HG02610 (cell line): ENCODE results near the gene PHF21B.

Source experiments
- ATAC-seq: cut with Tn5 transposase; IDR thresholded peaks from one replicate; pipeline ENCODE4 v1.9.1; 2021; ENCODE audit warnings: mild to moderate bottlenecking, moderate library complexity; ENCODE audit not compliant: unreplicated experiment

Gene PHF21B

DNA sequence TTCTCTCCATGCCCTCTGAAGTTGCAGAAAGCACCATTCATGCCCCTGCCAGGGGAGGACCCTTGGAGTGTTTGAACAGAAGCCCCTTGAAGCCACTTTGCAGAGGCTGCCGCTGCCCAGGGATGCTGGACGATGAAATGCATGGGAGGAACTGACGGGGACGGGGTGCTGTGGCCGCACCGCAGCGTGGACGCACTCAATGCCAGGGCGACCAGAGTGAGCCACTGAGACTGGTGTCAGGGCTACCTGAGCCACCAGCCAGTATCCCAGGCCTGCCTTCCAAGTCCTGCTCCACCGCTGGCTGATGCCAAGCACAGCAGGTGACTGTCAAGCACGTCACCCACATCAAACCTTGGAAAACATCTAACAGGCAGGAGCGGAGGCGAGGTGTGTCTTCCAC, 17.6 kb downstream of the PHF21B start:
- ATAC-seq = no peak

DNA sequence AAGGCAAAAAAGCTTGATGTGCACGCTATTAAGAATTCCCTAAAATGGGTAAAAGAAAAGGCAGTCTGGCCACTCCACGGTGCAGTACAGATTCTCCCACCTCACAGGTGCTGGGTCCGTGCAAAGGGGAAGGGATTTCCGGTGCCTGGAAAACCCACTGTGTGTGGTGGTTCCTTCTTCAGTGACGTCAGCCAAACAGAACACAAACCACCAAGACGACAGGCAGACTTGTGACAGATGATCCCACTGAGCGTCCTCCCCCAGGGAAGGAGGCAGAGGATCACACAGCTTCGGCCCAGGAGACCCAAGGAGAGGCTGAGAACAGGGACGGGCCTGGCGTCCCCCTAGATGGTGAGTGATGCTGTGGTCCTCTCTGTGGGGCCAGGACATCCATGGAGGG, 18.6 kb downstream of the PHF21B start:
- no peak for ATAC-seq

DNA sequence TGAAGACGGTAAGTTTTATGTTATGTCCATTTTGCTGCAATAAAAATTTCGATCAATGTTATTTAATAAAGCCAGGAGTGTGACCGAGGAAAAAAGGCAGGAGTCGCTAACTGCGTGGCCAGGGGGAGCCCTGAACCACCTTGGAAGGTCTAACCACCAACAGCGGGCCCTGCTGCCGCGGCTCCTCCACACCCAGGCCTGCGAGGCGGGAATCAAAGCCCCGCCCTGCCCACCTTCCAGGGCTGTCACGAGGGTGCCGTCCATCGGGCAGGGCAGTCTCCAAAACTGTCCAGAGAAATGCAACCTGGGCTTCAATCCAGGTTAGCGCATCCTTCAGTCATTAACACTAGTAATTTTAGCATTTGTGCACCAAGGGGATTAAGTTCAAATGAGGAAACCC, 19.0 kb downstream of the PHF21B start:
- ATAC-seq = no peak

DNA sequence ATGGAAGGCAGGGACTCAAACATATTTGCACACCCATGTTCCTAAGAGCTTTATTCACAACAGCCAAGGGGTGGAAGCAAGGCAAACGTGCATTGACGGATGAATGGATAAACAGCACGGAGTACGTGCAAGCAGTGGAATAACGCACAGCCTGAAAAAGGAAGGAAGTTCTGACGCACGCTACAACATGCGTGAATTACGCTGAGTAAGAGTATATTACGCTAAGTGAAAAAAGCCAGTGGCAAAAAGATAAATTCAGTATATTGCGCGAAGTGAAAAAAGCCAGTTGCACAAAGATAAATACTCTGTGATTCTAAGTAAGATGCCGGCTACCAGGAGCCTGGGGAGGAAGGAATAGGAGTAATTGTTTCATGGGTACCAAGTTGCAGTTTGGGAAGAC, 19.5 kb downstream of the PHF21B start:
- ATAC-seq = no peak

DNA sequence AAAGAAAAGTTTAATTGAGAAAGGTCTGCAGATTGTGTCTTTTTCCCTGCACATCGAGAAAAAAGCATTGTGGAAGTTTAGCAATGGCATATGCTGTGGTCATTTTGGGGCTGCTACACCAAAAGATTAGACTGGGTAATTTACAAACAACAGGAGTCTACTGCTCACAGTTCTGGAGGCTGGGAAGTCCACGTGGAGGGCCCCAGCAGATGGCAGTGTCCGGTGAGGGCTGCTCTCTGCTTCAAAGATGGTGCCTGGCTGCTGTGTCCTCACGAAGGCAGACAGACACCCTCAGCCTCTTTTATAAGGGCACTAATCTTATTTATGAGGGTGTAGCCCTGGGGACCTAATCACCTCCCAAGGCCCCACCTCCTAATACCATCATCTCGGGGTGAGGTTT, 21.1 kb downstream of the PHF21B start:
- ATAC-seq = no peak

DNA sequence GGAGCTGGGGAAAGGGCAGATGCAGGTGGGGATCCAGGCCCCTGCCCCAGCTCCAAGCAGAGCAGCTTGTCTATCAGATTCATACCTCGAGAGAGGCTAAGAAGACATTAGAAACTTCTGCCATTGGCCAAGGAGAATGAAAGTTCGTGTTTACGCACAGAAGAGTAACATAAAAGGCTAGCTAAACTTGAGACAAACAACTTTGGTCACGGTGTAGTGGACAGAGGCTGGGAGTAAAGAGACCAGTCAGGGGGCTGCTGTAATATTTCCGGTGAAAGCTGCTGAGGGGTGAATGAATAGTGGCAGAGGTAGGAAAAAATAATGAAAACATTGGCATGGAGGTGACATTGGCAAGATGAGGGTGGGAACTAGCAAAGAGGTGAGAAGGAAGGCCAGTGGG, 22.9 kb downstream of the PHF21B start:
- no peak for ATAC-seq

DNA sequence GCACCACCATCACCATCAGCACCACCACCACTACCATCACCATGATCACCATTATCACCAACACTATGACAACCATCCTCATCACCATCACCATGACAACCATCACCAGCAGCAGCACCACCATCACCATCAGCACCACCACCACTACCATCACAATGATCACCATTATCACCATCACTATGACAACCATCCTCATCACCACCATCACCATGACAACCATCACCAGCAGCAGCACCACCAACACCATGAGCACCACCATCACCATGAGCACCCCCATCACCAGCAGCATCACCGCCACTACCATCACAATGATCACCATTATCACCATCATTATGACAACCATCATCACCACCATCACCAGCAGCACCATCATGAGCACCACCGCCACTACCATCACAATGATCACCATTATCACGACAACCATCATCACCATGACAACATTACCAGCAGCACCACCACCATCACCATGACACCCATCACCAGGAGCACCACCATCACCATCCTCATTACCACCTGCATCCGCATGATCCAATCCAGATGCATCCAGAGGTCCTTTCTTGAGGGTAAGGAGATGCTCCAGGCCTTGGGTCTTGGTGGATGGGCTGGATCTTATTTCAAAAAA, 23.8 kb downstream of the PHF21B start:
- no peak for ATAC-seq

DNA sequence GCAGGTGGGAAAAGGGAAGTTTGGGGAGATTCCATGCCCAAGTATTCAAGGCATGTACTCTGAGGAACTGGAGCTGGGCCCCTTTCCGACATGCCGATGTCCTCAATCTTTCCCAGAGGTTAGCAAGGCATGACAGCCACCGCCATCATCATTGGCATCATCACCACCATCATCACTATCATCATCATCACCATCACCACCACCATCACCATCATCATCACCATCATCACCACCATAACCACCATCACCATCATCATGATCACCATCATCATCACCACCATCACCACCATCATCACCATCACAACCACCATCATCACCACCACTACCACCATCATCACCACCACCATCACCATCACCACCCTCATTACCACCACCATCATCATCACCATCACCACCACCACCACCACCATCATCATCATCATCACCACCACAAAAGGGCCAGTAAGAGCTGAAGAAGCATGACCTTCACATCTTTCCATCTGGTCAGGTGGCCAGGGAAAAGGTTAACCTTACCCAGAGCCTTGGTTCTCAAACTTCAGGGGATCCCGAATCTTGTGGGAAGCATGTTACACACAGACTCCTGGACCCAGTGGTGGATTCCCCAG, 25.8 kb downstream of the PHF21B start:
- ATAC-seq = no peak

DNA sequence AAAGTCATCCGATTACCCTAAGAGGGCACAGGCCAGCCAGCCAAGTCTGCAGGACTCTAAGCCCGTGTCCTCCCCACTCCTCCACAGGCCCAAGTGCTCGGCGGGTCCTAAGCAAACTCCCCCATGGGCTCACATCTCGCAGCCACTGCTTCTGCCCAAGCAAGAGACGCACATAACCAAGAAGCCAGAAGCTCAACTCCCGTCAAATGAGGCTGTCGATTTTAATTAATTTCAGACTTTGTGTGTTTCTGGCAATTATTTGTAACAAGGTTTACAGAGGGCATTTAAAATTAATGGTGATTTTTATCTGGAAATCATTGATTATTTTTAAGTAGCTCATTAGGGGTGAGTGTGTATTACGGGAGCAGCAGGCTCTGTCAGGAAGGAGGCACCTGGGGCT, 27.4 kb downstream of the PHF21B start:
- no peak for ATAC-seq

DNA sequence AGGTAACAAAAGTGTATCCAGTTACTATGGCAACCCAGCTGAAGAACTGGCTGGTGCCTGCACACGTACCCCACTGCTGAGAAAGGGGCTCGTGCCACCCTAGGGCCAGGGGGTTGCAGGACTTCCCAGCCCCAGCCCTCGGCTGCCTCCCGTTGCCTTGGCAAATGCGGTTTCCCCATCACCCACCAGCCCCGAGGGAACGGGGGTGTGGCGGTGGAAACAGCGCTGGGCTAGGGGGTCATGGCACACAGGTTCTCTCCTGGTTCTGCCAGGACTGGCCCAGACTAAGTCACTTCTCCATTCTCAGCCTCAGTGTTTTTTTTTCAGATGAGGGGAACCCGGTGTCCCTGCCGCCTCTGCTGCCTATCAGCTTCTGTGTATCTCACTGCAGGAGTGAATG, 27.9 kb downstream of the PHF21B start:
- no peak for ATAC-seq

DNA sequence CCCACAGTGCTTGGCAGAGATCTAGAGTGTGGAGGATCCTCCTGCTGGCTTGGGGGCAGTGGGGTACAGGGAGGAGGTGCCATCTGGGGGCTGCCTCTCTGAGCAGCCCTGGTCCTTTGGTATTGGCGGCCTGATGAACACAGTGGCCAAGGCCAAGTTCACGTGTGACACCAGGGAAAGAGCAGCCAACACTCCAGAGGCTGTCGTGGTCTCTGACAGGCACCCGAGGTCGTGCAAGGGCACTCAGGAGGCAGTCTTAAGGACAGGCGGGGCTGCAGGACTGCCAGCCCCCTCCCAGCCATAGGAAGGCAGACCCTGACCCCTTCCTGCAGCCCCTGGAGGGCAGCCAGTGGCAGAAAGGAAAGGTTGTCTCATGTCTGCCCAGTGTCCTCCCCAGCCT, 30.7 kb downstream of the PHF21B start:
- ATAC-seq = no peak

DNA sequence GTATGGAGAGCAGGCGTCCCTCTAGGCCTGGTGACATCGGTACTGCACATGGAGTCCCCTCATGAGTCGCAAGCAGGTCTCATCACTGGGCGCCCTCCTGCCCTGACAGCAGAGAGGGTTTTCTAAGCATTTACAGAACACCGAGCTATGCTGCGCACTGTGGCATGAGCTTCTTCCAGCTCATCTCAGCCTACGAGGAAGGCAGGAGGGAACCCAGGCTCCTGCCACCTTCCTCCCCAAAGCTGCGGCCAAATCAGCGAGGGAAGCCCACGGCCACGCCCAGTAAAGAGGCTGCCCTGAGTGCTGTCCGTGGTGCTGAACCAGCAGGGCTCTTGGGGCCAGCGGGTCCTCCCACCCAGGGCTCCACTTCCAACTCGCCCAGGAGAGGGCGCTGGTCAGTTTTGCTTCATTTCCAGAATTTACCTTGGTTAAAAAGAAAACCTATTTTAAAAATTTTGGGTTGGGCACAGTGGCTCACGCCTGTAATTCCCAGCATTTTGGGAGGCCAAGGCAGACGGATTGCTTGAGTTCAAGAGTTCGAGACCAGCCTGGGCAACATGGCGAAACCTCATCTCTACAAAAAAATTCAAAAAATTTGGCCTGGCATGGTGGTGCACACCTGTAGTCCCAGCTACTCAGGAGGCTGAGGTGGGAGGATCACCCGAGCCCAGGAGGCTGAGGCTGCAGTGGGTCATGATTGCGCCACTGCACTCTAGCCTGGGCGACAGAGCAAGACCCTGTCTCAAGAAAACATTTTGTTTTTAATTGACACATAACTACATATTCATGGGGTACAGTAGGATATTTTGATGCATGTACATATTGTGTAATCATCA, 34.2 kb downstream of the PHF21B start:
- no peak for ATAC-seq

DNA sequence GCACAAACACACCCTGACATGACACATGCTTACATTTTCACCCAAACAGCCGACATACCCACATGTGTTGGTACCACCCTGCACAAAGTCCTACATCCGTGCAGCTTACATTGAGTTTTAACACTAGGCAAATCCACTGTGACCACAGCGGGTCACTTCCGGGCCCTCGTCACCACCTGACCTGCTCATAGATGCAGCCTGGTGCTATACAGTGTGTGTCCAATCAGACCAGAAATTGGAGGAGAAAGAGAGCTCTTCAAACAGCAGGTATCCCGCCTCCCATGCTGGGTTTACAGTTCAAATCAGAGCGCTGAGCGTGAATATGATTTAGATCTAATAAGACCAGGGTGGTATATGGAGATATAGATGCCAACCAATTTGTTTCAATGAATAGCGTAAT, 35.4 kb downstream of the PHF21B start:
- no peak for ATAC-seq

DNA sequence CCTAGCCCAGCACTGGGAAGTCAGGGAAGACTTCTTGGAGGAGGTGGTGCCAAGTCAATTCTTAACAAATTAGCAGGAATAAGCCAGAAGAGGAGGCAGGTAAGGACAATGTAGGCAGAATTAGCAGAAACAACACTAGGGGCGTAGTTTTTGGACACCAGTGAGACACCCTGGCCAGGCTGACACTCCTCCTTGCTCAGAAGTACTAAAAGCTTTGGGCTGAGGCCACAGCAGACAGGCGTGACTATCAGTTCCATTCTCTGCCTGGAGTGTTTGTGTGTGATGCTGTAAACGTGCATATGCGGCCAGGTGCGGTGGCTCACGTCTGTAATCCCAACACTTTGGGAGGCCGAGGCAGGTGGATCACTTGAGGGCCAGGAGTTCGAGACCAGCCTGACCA, 36.0 kb downstream of the PHF21B start:
- no peak for ATAC-seq

DNA sequence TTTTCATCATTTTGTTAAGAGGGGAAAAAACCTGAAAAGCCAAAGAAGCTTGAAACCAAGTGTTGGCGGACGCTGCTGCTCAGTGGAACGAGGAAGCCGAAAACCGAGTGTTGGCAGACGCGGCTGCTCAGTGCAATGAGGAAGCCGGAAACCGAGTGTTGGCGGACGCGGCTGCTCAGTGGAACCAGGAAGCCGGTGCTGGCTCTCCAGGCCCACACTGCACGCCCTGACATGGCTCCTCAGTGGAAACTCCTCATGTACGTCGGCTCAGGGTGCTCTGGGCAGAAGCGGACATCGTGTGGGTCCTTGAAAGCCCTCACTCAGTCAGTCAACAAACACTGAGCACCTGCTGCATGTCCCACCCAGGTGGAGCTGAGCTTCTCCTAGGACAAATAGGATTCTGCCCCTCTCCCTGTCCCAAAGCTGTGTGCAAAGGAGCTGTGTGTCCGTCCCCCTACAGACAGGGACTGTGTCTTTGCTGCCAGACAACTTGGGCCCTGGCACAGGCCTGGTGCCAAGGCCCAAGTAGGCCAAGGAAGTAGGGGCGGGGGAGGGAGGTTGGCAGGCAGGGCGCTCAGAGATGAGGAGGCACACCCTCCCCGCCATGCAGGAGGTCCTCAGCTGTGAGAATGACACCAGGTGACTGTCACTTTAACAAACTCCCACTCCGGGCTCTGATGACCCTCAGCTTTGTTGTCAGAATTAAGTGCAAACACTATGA, 37.3 kb downstream of the PHF21B start:
- ATAC-seq = no peak

DNA sequence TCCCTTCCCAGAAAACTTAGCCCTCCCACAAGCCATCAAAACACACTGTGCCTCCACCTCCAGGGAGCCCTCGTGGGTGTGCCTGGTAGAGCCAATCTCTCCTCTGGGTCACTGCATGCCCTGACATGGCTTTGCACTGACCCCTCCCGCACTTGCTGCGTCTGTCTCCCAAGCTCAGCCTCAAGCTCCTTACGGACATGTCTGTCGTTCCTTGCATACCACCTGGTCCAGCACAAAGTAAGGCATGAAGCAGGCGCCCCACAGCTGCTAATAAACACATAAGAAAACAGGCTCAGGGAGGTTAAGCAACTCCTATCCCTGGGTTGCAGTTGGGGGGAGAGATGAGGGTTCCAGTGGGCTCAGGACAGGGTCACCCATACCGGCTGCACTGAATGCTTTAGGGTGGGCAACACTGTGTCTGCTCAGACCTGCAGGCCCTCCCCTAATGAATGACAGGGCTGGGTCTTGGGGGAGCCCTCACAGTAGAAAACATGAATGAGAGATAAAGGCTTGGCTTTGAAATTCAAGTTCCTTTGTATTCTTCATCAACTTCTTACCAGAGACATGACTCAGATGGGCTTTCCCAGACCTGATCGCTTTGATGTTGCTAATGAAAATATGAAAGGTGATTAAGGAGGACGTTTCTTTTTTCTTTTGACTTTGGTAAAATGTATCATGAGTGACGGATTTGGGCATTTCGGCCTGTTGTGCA, 38.0 kb downstream of the PHF21B start:
- ATAC-seq = no peak

DNA sequence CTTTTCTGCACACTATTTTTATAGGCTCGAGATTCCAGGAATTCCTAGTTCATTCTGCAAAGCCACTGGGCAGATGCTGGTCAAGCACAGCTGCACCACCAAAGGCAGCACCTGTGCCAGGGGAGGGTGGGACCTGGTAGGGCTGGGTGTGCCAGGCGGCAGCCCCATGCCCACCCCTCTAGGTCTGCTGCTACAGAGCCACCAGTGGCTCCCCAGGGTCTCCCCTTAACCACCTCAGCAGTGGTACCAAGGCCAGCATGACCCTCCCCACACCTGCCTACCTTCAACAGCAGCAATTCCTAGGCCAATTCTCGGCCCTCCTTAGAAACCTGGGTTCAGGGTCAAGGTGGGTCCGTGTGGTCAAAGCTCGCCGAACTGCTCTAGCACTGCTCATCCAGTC, 39.5 kb downstream of the PHF21B start:
- ATAC-seq = no peak

DNA sequence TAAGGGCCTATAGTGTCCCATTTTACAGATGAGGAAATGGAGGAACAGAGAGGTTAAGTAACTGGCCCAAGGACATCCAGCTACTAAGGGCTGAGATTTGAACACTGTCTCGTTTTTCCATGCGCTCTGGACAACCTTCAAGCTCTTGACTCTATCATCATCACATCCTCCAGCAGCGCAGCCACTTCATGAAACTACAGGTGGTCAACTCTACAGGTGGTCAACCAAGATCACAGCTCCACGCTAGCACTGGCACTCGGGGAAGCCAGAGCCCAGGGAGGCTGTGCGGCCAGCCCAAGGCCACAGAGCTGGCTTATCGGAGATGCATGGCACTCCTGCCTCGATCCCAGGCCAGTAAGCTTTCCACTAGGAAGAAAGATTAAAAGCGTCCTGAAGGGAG, 40.0 kb downstream of the PHF21B start:
- ATAC-seq = no peak

DNA sequence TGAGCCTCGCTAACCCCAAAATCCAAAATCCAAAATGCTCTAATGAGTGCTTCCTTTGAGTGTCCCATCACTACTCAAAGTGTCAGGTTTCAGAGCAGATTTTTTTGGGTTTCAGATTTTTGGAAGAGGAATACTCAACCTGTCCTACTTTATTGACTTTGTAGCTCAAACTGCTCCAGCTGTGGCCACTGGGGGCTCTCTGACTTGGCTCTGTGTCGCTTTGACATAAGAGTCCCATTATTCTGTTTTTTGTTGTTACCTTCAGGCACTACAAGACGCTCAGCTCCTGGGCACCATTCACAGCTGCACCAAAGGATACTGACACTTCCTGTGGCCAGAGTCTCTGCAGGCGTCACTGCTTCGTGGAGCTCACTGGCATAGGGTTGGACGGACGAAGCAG, 41.1 kb downstream of the PHF21B start:
- no peak for ATAC-seq

DNA sequence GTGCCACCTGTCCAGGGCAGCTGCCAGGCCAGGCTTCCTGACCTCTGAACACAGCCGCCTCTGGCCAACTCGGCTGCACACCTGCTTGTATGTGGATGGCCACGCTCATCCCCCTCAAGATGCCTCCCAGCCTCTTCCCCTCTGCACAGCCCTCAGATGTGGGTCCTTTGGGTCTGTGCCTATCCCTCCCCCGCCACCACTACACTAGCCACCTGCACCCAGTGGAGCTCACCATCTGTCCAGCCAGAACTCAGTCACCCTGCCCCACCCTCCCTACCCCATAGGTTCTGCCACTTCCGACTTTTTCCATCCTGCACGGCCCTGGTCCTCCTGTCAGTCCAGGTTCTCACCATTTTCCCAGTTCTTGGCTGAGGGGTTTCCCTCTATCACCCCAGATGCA, 44.6 kb downstream of the PHF21B start:
- no peak for ATAC-seq

DNA sequence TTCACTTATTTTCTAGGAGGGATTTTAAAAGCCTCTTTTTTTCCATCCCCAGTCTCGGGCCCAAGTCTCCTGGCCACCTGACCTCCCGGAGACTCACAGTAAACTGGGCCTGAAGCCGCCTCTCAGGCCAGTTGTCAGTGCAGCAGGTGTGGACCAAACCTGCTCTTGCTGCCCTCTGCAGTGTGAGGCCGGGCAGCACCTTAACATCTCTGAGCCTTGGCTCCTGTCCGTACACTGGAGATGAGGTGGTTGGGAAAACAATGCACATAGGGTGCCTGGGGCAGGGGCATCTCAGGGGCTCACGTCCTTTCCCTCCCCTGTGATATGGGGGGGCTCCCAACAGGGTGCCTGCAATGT, 45.1 kb downstream of the PHF21B start:
- no peak for ATAC-seq
